Skin epidermis (tissue), 12 donors: ENCODE data around the gene SAMD4B.

ENCODE experiments used
- H3K27ac ChIP-seq, 21 experiments: fragments of 200-600 bp; sonication (generic) in 11 of 21; one replicate each; pipeline ENCODE4 v1.5.0; 2020; ENCODE audit warnings: mild to moderate bottlenecking in 3 of 21, inconsistent platforms in 2 of 21, moderate library complexity in 2 of 21
- H3K4me3 ChIP-seq, 7 experiments: fragments of 200-600 bp; sonication (generic) in 2 of 7; one replicate each; pipeline ENCODE4 v1.5.0; 2020; ENCODE audit warnings: inconsistent platforms in 2 of 7, mild to moderate bottlenecking in 2 of 7, moderate library complexity in 1 of 7

The SAMD4B gene

DNA sequence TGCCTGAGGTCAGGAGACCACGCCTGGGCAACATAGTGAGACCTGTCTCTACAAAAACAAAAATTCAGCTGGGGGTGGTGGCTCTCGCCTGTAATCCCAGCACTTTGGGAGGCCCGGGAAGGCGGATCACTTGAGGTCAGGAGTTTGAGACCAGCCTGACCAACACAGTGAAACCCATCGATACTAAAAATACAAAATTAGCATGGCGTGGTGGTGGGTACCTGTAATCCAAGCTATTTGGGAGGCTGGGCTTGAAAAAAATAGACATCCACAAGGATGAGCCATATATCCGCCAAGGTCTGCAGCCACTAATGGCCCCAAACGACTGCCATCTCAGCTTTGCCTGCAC is 90.4 kb downstream of the SAMD4B start:
- peak overlapping the region in 3 of 21 experiments; percentile 39 to 98 (median 85) for H3K27ac ChIP-seq

DNA sequence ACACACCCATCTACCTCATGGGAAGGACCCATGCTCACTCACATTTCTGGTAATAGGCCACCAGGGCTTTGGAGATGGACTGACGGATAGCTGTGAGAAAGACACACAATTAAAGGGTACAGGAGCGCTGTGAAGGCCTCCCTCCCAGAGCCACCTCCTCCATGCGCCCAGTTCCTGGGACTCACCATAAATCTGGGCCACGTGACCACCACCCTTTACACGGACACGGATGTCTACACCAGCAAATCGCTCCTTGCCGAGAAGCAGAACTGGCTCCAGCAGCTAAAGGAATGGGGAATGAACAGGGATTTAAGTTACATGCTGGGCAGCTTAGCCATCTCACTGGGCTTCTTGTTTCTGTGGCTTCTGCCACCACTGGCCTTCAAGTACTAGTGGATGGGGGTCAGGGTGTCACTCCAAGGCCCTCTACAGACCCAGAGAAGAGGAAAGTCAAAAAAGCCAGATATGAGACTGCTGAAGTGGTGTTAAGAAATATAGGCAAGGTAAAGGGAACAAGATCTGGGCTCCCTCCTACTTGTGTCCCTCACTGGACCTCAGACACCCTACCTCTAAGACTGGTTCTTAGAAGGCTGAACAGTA is 91.4 kb downstream of the SAMD4B start:
- peak overlapping the region in 11 of 21 experiments; percentile 16 to 98 (median 90) for H3K27ac ChIP-seq
- H3K4me3 ChIP-seq: no peak overlapping the region

More for the DNA sequence above, 90.4 kb downstream of the SAMD4B start:
- H3K4me3 ChIP-seq: no peak overlapping the region

DNA sequence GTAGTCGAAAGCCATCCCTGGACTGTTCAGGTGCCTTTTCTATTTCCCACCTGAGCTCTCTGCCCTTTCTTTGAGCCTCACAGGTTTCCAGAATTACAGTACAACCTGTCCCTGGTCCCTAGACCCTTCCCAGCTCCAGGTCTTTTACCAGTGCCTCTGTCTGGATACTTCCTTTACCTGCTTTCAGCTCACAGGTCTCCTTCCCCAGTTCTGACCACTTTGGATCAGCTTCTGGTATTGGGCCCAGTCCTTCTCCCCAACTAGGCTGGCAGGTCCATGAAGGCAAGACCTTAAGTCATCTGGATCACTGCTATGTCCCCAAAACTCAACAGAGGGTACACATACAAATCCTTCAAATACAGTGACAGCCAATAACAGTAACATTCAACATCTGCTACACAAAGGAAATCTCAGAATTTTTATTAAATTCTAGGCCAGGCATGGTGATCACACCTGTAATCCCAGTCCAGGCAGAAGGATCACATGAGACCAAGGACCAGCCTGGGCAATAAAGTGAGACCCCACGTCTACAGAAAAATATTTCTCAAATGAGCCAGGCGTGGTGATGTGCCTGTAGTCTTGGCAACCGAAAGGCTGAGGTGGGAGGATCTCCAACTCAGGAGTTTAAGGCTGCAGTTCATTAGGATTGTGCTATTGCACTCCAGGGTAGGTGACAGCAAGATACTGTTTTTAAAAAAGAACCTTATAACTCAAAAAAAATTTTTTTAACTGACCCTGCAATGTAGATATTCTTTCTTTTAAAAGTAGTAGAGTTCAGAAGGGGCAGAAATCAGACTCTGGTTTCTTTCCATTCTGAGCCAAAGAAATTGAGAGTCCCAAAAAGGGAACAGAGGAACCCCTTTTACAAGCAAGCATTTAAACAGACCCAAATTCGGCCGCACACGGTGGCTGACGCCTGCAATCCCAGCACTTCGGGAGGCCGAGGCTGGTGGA is 92.2 kb downstream of the SAMD4B start:
- Histone ChIP-seq H3K27ac (peak overlapping the region in 16 of 21 experiments; percentile 16 to 98 (median 93)), H3K4me3 (peak overlapping the region; percentile 61 to 99 (median 88))
